C4-2B (cell line): ENCODE measurements around the gene PTPRJ.
A peak's percentile ranks its signal among the peaks of the same experiment; 100 is the strongest.
"Not testable (repeated sequence)": the region's sequence is repeated elsewhere in the genome, so short reads cannot be mapped to it uniquely, and the experiment has no call there.

ENCODE experiments used
- H3K27ac ChIP-seq: fragments of 450-650 bp; 2 replicates; pipeline ENCODE4 v1.5.1; 2017
- ZFX ChIP-seq: fragments of 450-650 bp; IDR thresholded peaks from 2 replicates; pipeline ENCODE4 v1.6.1; 2017
- TF ChIP-seq, protein P1 (sequence below): fragments of 450-650 bp; conservative IDR thresholded peaks from 2 replicates; pipeline ENCODE4 v1.5.1; 2017; ENCODE audit warnings: mild to moderate bottlenecking

PTPRJ gene

DNA sequence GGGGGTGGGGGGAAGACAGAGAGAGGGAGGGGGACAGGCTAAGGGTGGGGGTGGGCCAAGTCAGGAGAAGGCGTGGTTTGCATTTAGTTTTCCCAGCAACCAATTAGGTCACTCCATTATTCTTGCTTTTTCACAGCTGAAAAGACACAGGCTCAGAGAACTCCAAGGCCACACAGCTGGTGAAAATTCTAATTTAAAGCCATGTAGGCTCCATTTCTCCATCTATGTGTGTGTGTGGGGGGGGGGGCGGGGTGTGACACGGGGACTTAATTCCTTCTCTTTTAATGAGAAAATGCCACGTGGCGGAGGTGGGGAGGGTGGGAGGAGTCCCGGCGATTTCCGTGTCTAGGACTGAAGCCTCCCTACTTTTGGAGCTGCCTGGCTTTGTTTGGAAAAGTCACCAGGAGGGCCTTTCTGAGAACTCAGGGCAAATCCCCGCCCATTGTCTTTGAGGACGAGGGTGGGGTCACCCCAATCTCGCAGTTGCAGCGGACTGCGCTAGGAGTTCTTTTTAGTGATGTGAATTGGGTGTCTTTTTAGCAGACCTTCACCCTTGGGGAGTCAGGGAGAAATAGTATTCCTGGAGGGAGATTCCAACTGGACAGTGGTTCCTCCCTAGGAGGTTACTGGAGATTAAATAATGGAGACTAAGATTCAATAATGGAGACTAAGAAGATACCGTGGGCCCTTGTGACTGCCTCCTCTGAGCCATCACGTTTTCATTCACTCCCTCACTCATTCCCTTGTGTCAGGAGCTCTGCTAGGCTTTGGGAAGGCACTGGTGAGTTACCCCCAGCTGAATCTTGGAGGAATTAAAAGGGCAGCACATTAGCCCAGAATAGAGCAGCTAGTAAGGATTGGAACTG lies 36.4 kb upstream of the PTPRJ start:
- TF ChIP-seq, protein P1, sequence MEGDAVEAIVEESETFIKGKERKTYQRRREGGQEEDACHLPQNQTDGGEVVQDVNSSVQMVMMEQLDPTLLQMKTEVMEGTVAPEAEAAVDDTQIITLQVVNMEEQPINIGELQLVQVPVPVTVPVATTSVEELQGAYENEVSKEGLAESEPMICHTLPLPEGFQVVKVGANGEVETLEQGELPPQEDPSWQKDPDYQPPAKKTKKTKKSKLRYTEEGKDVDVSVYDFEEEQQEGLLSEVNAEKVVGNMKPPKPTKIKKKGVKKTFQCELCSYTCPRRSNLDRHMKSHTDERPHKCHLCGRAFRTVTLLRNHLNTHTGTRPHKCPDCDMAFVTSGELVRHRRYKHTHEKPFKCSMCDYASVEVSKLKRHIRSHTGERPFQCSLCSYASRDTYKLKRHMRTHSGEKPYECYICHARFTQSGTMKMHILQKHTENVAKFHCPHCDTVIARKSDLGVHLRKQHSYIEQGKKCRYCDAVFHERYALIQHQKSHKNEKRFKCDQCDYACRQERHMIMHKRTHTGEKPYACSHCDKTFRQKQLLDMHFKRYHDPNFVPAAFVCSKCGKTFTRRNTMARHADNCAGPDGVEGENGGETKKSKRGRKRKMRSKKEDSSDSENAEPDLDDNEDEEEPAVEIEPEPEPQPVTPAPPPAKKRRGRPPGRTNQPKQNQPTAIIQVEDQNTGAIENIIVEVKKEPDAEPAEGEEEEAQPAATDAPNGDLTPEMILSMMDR, result no peak
- TF ChIP-seq ZFX, result no peak
- no peak overlapping the region for H3K27ac ChIP-seq

DNA sequence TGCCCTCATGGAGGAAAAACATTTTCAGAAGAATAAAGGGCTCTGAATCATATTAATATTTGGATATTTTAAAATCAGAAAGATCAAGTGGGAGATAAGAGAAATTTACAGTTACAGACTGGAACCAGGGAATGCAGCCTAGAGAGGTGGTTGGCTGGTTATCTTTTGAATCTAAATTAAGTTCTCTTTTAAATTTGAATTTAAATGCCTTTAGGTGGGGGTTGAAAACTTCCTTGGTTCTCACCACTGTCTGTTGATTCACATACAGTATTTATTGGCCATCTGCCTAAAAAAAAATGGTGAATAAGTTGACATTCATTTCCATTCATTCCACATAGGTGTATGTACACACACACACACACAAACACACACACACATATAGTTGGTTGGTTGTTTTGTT lies 35.7 kb upstream of the PTPRJ start:
- TF ChIP-seq ZFX, result no peak
- TF ChIP-seq, protein P1, result no peak
- no peak overlapping the region for H3K27ac ChIP-seq

DNA sequence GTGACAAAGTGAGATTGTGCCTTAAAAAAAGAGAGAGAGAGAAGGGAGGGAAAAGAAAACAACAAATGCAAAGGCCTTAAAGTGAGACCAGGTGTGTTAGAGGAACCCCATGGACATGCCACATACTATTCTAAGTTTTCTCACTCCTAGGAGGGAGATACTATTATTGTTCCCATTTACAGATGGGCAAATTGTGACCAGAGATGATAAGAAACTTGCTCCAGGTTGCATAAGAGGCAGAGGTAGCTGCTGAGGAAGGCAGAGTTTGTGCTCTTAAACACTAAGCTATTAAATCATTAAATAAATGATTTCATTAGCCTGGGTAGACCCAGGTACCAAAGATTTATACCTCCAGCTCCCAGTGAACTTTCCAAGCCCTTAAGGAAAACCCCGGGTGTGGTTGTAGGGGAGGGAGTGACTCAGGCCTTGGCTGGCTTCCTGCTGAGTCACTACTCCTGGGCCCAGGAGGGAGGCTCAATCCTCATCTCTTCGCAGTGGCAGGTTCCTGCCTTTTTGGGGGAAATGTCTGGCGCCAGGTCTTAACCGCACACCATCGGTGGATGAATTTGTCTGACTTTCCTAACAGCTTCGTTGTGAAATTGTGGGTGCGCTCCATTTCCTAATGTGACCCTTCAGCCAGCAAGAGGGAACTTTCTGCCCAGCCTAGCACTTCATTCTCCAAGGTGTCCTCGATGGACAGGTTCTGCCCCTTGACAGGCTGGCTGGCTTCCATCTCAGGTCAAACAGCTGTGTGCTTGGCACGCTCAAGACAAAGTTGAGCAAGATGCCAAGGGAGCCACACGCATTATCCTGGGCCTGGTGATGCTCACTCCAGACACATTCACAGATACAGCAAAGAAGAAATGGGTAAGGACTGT lies 33.4 kb upstream of the PTPRJ start:
- H3K27ac ChIP-seq, result peak overlapping the region; percentile 69
- no peak for TF ChIP-seq ZFX
- TF ChIP-seq, protein P1, result no peak

DNA sequence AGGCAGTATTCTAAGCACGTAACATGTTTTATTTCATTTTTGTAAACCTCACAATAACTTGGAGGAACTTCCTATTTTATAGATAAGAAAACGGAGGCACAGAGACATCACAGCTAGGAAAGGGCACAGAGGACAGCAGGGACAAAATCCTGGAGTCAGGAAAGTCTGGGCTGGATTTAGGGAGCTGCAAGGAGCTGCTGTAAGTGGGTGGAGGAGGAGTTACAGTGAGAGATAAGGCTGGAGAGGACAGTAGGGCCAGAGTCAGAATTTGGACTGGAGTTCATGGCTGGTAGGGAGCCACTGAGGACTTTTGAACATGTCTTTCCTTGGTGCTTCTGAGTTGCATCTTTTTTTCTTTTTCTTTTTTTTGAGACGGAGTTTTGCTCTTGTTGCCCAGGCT lies 32.2 kb upstream of the PTPRJ start:
- H3K27ac ChIP-seq, result peak overlapping the region; percentile 69
- no peak for TF ChIP-seq ZFX
- TF ChIP-seq, protein P1, result no peak

DNA sequence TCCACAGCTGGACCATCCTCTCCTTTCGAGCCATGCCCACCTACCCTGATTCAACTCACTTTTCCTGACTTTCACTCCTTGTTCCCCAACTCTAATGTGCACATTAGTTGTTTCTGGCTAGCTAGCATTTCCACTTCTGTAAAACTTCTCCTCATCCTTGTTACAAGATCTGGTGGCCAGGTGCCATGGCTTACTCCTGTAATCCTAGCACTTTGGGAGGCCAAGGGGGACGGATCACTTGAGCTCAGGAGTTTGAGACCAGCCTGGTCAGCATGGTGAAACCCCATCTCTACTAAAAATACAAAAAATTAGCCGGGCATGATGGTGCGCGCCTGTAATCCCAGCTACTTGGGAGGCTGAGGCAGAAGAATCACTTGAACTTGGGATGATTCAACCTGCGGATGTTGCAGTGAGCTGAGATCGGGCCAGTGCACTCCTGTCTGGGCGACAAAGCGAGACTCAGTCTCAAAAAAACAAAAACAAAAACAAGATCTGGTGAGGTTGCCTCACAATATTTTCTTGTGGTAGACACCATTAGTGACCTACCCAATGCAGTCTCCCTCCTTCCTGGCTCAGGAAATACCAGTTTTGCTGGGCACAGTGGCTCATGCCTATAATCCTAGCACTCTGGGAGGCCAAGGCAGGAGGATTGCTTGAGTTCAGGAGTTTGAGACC lies 31.2 kb upstream of the PTPRJ start:
- not testable (repeated sequence) for H3K27ac ChIP-seq

DNA sequence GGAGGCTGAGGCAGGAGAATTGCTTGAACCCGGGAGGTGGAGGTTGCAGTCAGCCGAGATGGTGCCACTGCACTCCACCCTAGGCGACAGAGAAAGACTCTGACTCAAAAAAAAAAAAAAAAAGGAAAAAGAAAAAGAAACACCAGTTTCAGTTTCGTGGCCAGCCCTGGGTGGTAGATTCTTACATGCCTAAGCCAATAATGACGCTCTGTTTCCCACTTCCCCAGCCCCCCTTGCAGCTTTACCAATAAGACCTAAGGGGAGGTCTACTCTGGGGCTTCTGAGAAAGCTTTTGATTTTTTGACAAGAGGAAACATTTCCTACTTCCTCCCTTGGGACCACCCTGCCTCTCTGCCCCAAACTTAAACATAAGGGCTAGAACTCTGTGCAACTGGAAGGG lies 30.0 kb upstream of the PTPRJ start:
- H3K27ac ChIP-seq, result no peak overlapping the region
- TF ChIP-seq ZFX, result no peak
- TF ChIP-seq, protein P1, result no peak

DNA sequence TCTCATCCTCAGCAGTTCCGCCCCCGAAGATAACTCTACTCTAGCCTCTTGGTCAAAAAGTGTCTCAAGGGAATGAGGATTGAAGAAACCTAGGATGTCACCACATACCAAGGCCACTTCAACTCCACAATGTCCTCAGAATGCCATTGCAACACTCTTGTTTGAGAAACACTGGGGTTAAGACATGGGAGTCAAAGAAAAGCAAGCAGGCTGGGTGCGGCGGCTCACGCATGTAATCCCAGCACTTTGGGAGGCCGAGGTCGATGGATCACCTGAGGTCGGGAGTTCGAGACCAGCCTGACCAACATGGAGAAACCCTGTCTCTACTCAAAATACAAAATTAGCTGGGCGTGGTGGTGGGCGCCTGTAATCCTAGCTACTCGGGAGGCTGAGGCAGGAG lies 28.9 kb upstream of the PTPRJ start:
- H3K27ac ChIP-seq, result not testable (repeated sequence)
